ENCODE results near the gene SLC27A4. TPM values are rescaled to one million over a fixed set of nuclear protein-coding genes. Genes with fewer than 3 reads are reported as not detected.
A peak's percentile ranks its signal among the peaks of the same experiment; 100 is the strongest.

The SLC27A4 gene
- total and polyA plus RNA-seq, 10 of the 15 experiments (the other 5 are each of a cell fraction or from before 2014, with no cell fraction given), result 0.13 to 14.0 (median 7.6) TPM

DNA sequence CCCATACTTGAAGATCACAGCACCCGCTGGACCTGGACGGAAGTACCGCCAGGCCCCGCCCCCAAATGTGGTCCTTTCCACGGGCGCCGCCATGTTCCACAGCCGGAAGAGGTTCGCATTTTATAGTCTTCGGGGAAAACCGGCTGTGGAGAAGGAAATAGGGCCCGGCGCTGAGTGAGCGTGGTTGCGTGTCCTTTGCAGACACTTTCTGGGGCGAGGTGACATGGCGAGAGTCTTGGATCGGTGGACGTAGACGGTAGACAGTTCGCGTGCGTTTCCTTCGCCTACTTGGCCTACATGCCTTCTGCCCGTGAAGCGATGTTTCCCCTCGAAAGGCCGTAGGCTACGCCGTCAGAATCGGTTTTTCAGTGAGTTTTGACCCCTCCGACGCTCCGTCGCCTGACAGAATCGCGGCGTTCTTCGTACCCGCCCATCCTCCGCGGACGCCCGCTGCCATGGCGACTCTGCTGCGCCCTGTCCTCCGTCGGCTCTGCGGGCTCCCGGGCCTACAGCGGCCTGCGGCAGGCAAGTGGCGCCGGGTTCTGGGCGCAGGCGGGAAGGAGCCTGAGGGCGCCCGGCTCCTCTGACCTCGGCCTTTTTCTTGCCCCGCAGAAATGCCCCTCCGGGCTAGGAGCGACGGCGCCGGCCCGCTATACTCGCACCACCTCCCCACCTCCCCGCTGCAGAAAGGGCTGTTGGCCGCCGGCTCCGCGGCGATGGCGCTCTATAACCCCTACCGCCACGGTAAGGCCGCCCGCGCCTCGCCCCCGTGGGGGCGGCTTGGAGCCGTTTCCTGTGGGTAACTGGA is 17.7 kb upstream of the SLC27A4 start, which contains the start of the genes COQ4 and TRUB2:
COQ4 (plus strand) TSS at position 436 of the 808 bp plus-strand sequence; CDS start at position 456, 20 bp downstream.
TRUB2 (minus strand) TSS at position 44 of the 808 bp plus-strand sequence; CDS start at position 5, 39 bp downstream.
- no peaks in the 10 kb centered on the region for H3K27me3 ChIP-seq (replicated peaks in 1 of 2; ENCODE audit: control insufficient read depth in 2 of 2, insufficient read depth in 2 of 2, low read length in 1 of 2)
- H4K20me1 ChIP-seq (ENCODE audit: control insufficient read depth, insufficient read depth), result no peaks in the 10 kb centered on the region
- ChIA-PET RAD21 (ENCODE audit: unreplicated experiment) (no interaction called here), POLR2A (interaction anchor here (0.6 kb wide), 1 partner anchor 53 kb away, joined by 4 read pairs; no protein-coding TSS in a partner anchor), SMC1A (ENCODE audit: uncharacterized antibody, unreplicated experiment) (no interaction called here), CTCF (interaction anchor here (0.7 to 2.6 kb wide), 4 partner anchors 8 to 40 kb away, joined by 3 to 6 read pairs (median 4); no protein-coding TSS in a partner anchor)
- peaks cover 29% of the 10 kb centered on the region for H3K79me2 ChIP-seq (ENCODE audit: control insufficient read depth, insufficient read depth, low read length)
- H3K9me3 ChIP-seq (replicated peaks; ENCODE audit: control insufficient read depth, insufficient read depth, low read length), result no peaks in the 10 kb centered on the region
- DNase-seq (ENCODE audit: low read depth, low spot score) (peak; percentile 82), FAIRE-seq (peak; percentile 91), ATAC-seq (peak; percentile 96)
- peak within 1 kb of the TSS; percentile 96 for H3K4me3 ChIP-seq
- H3K36me3 ChIP-seq (ENCODE audit: control insufficient read depth in 2 of 2, insufficient read depth in 2 of 2, low read length in 1 of 2), result peaks cover 1 to 8% of the 10 kb centered on the region in 2 experiments
- H3K9ac ChIP-seq (ENCODE audit: control insufficient read depth, insufficient read depth, low read length), result peak within 1 kb of the TSS; percentile 65
- H3K4me2 ChIP-seq (ENCODE audit: control insufficient read depth, insufficient read depth), result peak within 1 kb of the TSS; percentile 87
- peaks cover 6% of the 10 kb centered on the region for H3K4me1 ChIP-seq (ENCODE audit: control insufficient read depth, insufficient read depth, low read length)
- BruUV-seq (replicated peaks), result no TSS peak
- H2AFZ ChIP-seq (ENCODE audit: control insufficient read depth, low read depth, low read length), result peak within 1 kb of the TSS; percentile 95
- 2% methylated on average over 80 of the region's 83 CpGs for WGBS (ENCODE audit: insufficient coverage, insufficient replicate concordance, low lambda C conversion rate, missing lambda C conversion rate)
- in situ Hi-C loops (cut with MboI) (no loop called here), intact Hi-C loops (cut with micrococcal nuclease; ENCODE audit: unreplicated experiment) (loop anchor here (1.0 kb wide), 2 partner anchors 18 to 46 kb away; partner anchors contain the start of genes GOLGA2, SLC27A4 and SWI5)
- H3K27ac ChIP-seq (ENCODE audit: control insufficient read depth, insufficient read depth), result peak within 1 kb of the TSS; percentile 69
- TF ChIP-seq SUZ12 (IDR thresholded peaks at IDR 0.05; ENCODE audit: unreplicated experiment) (no peak), GATAD2B (conservative IDR thresholded peaks at IDR 0.05; ENCODE audit: low read depth) (peak; percentile 66; the same call in 1 of the 2 replicates), MLLT1 (IDR thresholded peaks at IDR 0.05) (peak; percentile 91), SIX5 (IDR thresholded peaks at IDR 0.05; ENCODE audit: low read depth, low read length, severe bottlenecking) (peak; percentile 84), POLR2A (IDR thresholded peaks at IDR 0.05; ENCODE audit: low read depth, low read length) (peak; percentile 80), TARDBP (IDR thresholded peaks at IDR 0.05; ENCODE audit: borderline replicate concordance) (peak; percentile 88; the same call in 1 of the 2 replicates), REST (IDR thresholded peaks at IDR 0.05; ENCODE audit: low read depth, low read length) (peak; percentile 49; the same call in 1 of the 2 replicates), IKZF1 (conservative IDR thresholded peaks at IDR 0.05) (peak; percentile 96), ZNF622 (IDR thresholded peaks at IDR 0.05) (no peak), ATF7 (IDR thresholded peaks at IDR 0.05; ENCODE audit: low read depth) (peak; percentile 87), NFYB (IDR thresholded peaks at IDR 0.05; ENCODE audit: insufficient read depth, low read depth, low read length) (no peak), NFYA (IDR thresholded peaks at IDR 0.05; ENCODE audit: borderline replicate concordance, low read depth, low read length) (no peak), POLR2AphosphoS5 (IDR thresholded peaks at IDR 0.05; ENCODE audit: low read length) (peak; percentile 81; the same call in 1 of the 2 replicates)
- TF ChIP-seq, protein P1, sequence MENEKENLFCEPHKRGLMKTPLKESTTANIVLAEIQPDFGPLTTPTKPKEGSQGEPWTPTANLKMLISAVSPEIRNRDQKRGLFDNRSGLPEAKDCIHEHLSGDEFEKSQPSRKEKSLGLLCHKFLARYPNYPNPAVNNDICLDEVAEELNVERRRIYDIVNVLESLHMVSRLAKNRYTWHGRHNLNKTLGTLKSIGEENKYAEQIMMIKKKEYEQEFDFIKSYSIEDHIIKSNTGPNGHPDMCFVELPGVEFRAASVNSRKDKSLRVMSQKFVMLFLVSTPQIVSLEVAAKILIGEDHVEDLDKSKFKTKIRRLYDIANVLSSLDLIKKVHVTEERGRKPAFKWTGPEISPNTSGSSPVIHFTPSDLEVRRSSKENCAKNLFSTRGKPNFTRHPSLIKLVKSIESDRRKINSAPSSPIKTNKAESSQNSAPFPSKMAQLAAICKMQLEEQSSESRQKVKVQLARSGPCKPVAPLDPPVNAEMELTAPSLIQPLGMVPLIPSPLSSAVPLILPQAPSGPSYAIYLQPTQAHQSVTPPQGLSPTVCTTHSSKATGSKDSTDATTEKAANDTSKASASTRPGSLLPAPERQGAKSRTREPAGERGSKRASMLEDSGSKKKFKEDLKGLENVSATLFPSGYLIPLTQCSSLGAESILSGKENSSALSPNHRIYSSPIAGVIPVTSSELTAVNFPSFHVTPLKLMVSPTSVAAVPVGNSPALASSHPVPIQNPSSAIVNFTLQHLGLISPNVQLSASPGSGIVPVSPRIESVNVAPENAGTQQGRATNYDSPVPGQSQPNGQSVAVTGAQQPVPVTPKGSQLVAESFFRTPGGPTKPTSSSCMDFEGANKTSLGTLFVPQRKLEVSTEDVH (IDR thresholded peaks at IDR 0.05; ENCODE audit: low read depth, partially characterized antibody), result peak; percentile 95

Measured in GM12878 (cell line).